ENCODE results near the gene LYRM2.
"Not testable (repeated sequence)": the region's sequence is repeated elsewhere in the genome, so short reads cannot be mapped to it uniquely, and the experiment has no call there.

LYRM2 gene

DNA sequence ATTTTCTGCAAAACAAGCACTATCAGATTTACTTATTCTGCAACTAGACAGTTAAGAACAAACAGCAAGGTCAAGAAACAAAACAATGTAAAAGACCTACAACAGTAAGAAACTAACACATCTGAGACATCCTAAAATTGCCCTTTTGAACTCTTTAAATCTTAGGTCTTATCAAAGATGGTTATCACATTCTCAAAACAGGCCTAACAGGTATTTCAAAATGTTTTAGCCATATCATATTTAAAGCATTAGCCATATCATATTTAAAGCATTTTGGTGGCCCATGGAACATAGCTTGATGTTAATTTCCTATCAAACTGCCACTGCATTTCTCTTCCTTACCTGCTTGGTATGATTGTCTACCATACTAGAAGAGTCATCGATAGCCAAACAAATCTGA, 11.1 kb upstream of the LYRM2 start:
- DNase-seq, result no peak

DNA sequence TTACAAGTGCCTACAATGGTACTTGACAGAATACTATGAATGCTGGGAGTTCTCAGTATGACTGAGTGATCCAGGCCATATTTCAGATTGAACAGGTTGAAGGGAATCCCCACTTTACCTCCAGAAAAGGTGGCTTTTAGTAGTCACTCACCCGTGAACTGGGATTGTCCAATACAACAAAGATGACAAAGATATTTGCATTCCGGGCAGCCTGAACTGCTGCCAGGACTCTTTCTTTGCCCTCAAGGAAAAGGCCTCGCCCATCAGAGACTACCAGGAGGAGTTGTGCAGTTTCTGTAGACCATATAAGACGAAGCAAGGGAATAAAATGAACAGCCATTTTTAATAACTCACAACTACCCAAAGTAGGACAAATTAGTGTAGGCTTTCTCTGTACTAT, 6.3 kb upstream of the LYRM2 start:
- DNase-seq, result no peak

GRCh38 chr6:89643406-89643805, 4.9 kb upstream of the LYRM2 start:
- peak in 11 of 56 donors; percentile 4 to 35 (median 11) for DNase-seq

GRCh38 chr6:89642956-89643355, 4.4 kb upstream of the LYRM2 start:
- DNase-seq, result peak in 1 of 56 donors; percentile 11

DNA sequence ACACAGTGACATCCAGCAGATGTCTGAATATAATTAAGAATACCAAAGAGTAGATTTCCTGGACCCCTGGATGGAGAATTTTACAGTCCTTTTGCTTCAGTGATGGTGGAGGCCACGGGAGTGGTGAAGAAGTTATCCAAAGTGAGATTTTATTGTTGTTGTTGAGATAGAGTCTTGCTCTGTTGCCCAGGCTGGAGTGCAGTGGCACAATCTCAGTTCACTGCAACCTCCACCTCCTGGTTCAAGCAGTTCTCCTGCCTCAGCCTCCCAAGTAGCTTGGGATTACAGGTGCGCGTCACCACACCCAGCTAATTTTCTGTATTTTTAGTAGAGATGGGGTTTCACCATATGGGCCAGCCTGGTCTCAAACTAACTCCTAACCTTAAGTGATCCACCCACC, 3.0 kb upstream of the LYRM2 start:
- not testable (repeated sequence) for DNase-seq

DNA sequence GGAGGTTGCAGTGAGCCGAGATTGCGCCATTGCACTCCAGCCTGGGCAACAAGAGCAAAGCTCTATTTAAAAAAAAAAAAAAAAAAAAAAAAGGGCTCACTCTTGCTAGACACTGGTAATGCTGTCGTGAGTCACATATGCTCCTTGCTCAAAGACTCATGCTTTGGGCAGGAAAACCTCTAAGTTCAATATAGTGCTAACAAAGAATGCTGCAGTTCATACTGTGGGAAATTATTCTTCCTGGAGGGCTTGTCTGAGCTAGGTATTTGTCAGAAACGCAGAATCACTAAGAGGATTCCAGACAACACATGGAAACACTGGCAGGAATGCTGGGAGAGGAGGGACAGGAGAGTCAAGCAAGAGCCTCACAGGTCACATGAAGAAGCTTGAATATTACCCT, 2.3 kb upstream of the LYRM2 start:
- no peak for DNase-seq

- DNase-seq, result no peak
Measured at GRCh38 chr6:89637960-89638319, 607 bp downstream of the LYRM2 start.

GRCh38 chr6:89636412-89636811, 2.1 kb downstream of the LYRM2 start:
- DNase-seq, result not testable (repeated sequence)

- peak in 13 of 56 donors; percentile 9 to 64 (median 19) for DNase-seq
Measured at GRCh38 chr6:89630488-89630887, 8.1 kb downstream of the LYRM2 start.

- no peak for DNase-seq
Measured at GRCh38 chr6:89623749-89624148, 14.8 kb downstream of the LYRM2 start.

DNA sequence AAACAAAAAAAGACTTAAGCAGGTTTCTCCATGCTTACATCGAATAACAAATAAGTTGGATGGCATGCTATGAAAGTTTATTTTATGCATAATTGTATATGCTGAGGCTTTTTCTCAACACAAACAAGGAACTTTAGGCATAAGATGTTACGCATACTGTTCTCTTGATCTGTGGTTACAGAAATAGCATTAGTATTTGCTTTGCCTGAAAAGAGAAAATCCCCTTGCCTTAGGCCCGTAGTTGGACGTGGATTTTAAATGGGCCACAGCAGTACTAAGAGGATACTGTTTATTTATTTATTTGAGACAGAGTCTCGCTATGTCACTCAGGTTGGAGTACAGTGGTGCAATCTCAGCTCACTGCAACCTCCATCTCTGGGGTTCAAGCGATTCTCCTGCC, 19.0 kb downstream of the LYRM2 start:
- DNase-seq, result no peak

DNA sequence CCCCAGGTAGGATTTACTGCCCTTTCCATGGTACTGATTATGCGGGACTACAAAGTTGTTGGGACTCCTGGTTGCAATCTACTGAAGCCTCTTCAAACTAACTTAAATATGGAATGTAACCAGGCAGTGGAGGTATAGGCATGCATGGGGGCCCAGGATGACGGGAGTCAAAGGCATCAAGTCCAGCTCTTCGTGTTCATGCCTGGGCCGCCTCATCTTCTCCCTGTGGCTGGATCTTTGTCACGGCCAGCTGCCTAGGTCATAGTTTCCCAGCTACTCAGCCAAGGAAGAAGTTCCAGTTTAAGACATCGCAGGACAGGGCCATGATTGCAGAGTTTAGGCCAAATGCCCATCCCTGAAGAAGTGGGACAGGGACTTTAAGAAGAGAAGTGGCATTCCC, 20.5 kb downstream of the LYRM2 start:
- no peak for DNase-seq

DNA sequence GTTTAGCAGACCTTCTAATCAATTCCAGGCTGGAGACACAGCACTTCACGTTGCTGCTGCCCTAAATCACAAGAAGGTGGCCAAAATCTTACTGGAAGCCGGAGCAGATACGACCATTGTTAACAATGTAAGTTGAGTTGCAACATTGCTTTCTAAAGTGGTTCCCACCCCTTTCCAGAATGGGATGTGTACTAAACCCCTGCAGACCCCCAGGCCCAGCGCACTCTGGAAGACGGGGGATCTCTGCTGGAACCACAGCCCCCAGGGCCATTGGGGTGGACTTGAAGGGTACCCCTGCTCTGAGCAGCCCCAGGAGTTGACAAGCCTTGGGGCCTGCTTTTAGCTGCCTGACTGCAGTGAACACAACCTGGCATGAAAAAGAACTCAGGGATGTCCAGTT, 22.0 kb downstream of the LYRM2 start:
- DNase-seq, result no peak

DNA sequence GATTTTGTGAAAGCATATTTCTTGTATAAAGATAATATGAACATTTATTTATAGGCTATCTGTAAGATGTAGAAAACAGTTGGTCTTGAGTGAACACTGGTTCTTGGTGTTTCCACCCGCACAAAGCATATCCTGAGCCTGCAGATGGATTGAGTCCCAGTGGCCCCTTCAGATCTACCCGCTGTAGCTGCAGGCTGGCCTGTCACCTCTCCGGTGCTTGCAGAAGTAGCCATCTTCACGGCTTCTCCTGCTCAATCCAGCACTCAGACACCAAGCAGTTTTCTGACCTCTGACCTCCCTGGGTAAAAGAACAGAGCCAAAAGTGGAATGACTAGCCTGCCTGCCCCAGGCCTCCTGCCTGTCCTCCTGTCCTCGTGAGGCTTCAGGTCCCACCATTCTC, 22.7 kb downstream of the LYRM2 start:
- no peak for DNase-seq

- DNase-seq, result no peak
Measured at GRCh38 chr6:89613790-89614189, 24.8 kb downstream of the LYRM2 start.

- no peak for DNase-seq
Measured at GRCh38 chr6:89612121-89612520, 26.4 kb downstream of the LYRM2 start.

- no peak for DNase-seq
Measured at GRCh38 chr6:89611666-89612065, 26.9 kb downstream of the LYRM2 start.

- DNase-seq, result peak in 19 of 56 donors; percentile 3 to 61 (median 9)
Measured at GRCh38 chr6:89610149-89610642, 28.4 kb downstream of the LYRM2 start.

- no peak for DNase-seq
Measured at GRCh38 chr6:89605861-89606260, 32.7 kb downstream of the LYRM2 start.

GRCh38 chr6:89604653-89605052, 33.9 kb downstream of the LYRM2 start:
- DNase-seq, result no peak

DNA sequence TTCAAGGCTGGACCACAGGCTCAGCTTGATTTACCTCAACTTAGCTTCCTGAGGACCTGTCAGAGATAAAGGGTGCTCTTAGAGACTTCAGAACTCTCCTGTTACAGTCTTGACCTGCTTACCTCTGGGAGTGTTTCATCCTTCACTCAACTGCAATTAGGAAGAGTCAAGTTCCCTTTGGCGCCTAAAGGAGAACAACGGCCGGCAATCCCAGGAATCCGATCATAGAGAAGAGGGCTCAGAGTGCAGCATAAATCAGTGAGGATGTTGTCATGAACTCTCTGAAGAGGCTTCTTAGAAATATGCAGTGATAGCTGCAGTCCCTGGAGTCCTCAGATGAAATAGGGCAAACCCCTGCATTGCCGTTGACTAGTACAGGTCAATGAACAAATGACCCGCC, 36.4 kb downstream of the LYRM2 start:
- no peak for DNase-seq

- DNase-seq, result no peak
Measured at GRCh38 chr6:89599727-89600126, 38.8 kb downstream of the LYRM2 start.

- no peak for DNase-seq
Measured at GRCh38 chr6:89597988-89598387, 40.6 kb downstream of the LYRM2 start.

- DNase-seq, result no peak
Measured at GRCh38 chr6:89597372-89597771, 41.2 kb downstream of the LYRM2 start.
